ES-I3 (cell line): ENCODE results near the gene UPK2.

Experiments used
- H3K36me3 ChIP-seq: 2 replicates; pipeline ENCODE4 v1.6.1; 2013; ENCODE audit warnings: mild to moderate bottlenecking, low read length, control low read depth, moderate library complexity; ENCODE audit not compliant: insufficient read depth
- H3K4me1 ChIP-seq: 2 replicates; pipeline ENCODE4 v1.6.1; 2013; ENCODE audit warnings: mild to moderate bottlenecking, control low read depth, low read length; ENCODE audit not compliant: insufficient read depth
- H3K9ac ChIP-seq: 2 replicates; pipeline ENCODE4 v1.6.1; 2013; ENCODE audit warnings: low read depth, mild to moderate bottlenecking, low read length, moderate library complexity
- H3K9me3 ChIP-seq: 2 replicates; pipeline ENCODE4 v1.6.1; 2013; ENCODE audit warnings: mild to moderate bottlenecking, low read length, moderate library complexity; ENCODE audit not compliant: control insufficient read depth, insufficient read depth

The UPK2 gene

DNA sequence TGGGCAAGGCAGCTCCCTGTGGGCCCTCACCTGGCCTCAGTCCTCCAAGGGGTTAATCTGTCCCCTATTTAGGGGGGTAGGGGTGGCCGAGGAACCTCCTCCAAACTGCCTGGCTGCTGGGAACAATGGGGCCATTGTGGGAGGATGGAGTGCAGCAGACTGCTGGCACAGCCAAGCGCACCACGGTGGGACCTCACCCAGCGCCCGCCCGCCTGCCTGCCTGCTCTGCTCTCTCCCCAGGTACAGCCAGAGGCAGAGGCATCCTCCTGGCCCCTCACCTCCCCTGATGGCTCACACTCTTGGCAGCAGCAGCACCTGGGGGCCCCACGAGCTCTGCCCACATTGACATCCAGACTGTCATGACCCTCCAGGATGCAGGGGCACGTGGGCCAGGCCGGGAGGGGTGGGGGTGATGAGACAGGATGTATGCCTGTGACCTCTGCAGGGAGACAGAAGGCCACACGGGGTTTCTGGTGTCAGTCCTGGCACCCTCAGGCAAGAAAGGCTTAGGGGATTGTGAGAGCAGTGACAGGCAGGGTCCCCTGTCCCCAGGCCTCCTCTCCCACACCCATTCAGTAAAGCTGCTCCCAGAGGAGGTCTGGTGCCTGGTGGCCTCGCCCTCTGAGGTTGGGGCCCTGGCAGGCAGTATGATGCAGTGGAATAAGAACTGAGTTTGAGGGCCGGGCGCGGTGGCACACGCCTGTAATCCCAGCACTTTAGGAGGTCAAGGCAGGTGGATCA lies 41.8 kb upstream of the UPK2 start:
- H3K36me3 ChIP-seq: no peaks in the 10 kb centered on the region
- no peak overlapping the region for H3K9ac ChIP-seq
- no peaks in the 10 kb centered on the region for H3K9me3 ChIP-seq
- H3K4me1 ChIP-seq: peaks cover 38% of the 10 kb centered on the region

DNA sequence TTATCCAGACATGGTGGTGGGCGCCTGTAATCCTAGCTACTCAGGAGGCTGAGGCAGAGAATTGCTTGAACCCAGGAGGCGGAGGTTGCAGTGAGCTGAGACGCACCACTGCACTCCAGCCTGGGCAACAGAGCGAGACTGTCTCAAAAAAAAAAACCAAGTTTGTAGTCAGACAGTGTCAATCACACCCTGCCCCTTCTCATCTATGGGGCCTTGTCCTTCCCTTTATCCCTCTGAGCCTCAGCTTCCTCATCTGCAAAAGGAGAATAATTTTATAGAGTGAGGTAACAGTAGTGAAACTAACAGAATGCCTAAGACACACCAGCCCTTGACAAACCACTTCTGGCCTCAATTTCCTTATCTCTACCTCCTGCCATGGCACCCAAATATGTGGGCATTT lies 41.1 kb upstream of the UPK2 start:
- Histone ChIP-seq H3K9me3 (no peaks in the 10 kb centered on the region), H3K9ac (no peak overlapping the region), H3K4me1 (peaks cover 40% of the 10 kb centered on the region), H3K36me3 (no peaks in the 10 kb centered on the region)

DNA sequence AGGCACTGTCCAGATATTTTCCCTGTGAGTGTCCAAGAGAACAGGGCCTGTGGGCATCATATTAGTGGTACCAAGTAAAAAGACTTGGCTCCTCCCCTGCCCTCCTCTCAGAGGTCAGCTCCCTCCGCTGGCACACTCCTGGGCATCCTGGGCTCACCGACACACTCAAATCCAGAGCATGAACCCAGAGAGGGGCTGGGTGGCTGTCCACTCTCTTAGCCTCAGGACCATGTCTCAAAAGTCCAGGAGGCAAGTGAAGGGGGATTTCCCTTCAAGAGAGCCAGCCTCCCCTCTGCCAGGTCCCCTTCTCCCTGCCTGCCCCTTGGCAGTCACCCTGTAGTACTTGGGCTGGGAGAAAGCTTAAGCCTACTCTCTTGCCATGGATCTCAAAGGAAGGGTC lies 40.7 kb upstream of the UPK2 start:
- Histone ChIP-seq H3K9me3 (no peaks in the 10 kb centered on the region), H3K4me1 (peaks cover 44% of the 10 kb centered on the region), H3K36me3 (no peaks in the 10 kb centered on the region), H3K9ac (no peak overlapping the region)

DNA sequence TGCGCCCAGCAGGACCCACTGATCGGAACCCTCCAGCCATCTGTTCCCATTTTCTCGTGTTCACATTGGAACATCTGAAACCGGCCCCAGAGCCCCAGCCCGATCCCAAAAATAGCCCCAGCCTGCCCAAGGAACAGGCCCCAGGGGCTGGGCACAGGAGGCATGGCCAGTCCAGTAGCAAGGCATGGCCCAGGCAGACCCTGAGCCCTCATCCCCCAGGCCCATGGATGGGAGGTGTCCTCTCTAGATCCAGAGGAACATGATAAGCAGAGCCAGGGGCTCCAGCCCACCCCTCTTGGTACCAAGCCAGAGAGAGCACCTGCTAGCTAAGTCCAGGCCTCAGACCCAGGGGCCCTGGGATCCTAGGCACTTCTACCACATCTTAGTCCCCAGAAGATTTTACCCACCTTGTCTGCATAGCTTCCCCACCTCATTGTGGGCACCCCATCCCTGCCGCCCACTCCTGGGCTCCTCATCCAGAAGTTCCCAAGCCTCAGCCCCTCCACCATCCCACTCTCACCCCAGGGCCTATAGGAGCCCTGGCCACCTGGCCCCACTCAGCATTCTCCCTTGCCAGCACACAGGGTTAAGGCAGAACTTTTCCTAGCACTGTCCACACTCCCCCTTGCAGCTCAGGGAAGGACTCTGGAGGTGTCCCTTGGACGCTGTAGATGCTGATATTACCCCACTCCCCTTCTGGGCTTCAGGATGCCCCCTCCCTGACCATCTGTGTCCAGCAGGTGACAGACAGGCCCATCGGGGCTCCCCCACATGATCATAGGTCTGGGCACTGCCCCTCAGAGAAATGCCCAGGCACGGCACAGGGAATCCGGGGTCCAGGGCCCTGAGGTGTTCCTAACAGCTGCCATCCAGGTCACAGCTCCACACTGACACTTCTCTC lies 39.9 kb upstream of the UPK2 start:
- H3K4me1 ChIP-seq: peaks cover 50% of the 10 kb centered on the region
- no peak overlapping the region for H3K9ac ChIP-seq
- H3K36me3 ChIP-seq: no peaks in the 10 kb centered on the region
- no peaks in the 10 kb centered on the region for H3K9me3 ChIP-seq

DNA sequence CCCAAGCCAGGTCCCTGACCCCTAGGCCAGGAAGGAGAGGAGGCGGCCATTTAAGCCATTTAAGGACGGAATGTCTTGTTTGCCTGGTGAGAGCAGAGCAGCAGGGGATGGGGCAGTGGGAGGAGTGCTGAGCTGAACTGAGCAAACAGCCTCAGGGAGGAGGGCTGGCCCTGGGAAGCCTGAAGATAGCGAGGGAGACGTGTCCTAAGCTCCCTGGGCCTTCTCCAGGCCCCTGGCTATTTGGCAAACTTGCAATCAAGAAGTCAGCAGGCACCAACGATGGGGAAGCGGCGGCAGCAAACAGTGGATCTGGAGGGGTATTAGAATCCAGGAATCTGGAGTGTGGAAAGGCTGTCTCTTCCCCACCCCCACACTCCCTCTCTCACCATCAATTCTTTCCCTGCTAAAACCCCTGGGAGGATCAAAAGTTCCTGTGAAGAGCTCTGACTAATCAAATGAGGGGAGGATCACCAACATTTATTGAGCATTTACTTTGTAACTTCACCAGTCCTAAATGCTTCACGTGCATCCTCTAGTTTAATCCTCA lies 39.2 kb upstream of the UPK2 start:
- Histone ChIP-seq H3K9ac (no peak overlapping the region; the same call in 1 of the 2 replicates), H3K4me1 (peaks cover 52% of the 10 kb centered on the region), H3K36me3 (no peaks in the 10 kb centered on the region), H3K9me3 (no peaks in the 10 kb centered on the region)

DNA sequence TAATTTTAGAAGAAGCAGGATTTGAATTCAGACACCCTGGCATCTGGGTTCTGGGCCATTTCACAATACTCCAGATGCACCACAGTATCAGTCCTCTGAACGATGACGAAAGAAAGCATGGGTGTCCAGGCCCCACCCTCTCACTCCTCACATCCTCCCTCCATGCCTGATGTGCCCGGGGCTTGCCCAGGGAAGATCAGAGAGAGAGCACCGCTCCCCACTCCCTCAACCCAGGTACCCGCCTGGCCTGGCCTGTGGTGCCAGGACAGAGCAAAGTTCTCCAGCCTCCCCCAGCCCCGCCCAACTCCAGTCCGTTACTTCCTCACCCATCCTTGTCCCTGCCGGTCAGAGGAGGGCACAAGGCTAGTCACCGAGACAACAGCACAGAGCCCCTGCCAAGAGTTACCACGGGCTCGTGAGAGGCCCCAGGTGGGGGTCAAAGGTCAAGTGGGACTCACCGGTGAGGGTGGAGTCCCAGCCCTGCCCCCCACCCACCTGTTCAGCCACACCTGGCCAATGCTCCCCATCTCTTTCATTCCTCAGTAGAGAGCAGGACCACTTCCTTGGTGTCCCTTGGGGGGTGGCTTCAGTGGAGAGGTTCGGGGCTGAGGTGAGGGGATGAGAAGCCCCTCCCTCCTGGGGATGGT lies 38.5 kb upstream of the UPK2 start:
- peaks cover 57% of the 10 kb centered on the region for H3K4me1 ChIP-seq
- no peaks in the 10 kb centered on the region for H3K9me3 ChIP-seq
- H3K36me3 ChIP-seq: no peaks in the 10 kb centered on the region
- H3K9ac ChIP-seq: peak overlapping the region; percentile 41; the same call in 1 of the 2 replicates

DNA sequence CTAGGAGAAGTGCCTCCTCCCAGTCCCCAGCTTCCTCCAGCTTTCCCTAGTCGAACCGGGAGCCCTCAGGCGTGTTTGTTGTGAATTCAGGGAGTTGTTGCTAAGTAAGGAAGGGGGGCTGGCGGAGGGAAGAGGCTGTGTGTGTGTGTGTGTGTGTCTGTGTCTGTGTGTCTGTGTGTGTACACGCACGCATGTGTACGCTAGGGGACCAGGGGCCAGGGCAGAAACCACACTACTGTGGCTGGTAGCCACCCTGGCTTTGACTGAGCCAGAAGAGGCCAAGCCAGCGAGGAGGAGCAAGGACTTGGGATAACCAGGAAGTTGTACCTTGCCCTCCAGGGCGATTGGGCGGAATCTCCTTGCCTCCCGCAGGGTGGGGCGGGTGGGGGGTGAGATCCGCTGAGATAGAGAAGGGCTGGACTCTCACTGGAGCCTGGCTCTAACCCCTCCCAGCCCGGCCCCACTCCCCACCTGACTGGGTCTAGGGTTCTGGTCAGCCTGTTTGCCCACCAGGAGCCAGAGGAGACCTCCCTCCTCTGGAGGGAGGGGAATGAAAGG lies 37.9 kb upstream of the UPK2 start:
- peak overlapping the region; percentile 41 for H3K9ac ChIP-seq
- no peaks in the 10 kb centered on the region for H3K9me3 ChIP-seq
- peaks cover 58% of the 10 kb centered on the region for H3K4me1 ChIP-seq
- H3K36me3 ChIP-seq: no peaks in the 10 kb centered on the region

DNA sequence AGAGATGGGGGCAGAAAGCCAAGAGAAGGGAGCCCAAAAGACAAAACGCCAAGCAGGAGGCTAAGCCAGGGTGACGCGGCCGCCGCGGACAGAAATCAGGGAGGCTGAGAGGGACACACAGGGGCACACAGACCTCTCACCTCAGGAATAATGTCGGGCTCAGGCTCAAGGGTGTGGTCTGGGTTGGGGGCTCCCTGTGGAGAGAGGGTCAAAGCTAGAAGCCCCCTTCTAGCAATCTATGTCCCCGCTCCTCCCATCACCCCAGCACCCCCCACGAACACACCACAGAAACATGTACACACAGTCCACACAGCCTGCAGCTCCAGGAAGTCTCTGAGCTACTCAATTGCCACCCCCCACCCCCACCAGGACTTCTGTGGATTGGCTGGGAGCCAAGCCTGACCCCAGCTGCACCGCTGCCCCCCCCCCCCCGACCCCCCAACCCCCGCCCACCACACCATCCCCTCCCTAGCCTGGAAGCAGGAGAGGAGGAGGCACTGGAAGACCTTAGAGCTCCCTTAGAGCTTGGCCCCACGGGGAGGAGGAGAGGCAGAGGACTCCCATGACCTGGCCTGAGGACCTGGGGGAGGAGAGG lies 37.3 kb upstream of the UPK2 start:
- H3K4me1 ChIP-seq: peaks cover 58% of the 10 kb centered on the region
- H3K36me3 ChIP-seq: no peaks in the 10 kb centered on the region
- peak overlapping the region; percentile 41 for H3K9ac ChIP-seq
- H3K9me3 ChIP-seq: no peaks in the 10 kb centered on the region

DNA sequence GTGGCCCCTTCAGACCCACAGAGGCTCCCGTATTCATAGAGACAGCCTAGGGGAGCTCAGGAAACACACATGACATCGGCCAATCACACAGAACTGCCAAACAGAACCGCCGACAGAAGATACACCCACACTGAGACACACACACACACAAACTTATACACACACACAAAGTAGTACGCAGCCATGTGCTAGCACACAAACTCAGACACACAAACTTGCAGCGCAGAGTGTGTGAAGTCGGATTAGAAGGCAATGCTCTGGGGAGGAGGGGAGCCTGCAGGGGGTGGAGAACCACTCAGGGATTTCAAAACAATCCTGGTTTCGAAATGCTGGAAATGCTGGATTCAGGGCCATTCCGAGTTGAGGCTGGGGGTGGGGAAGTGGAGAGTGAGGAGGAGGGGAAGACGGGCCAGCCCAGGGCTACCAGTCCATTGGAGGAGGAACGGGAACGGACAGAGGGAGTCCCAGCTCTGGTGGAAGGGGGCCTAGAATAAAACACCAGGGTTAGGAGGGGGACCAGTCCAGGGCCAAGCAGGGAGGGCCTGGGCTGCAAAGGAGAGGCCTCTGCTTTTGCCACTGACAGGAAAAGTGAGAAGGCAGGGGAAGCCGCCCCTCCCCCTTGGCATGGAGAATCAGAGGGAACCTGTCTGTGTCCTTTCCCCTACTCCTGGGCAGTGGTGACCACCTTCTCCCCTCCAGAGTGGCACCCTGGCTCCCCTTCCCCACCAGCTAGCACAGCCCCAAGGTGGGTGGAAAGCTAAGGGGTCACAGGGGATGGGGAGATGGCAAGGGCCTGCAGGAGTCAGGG lies 34.8 kb upstream of the UPK2 start:
- peaks cover 39% of the 10 kb centered on the region for H3K4me1 ChIP-seq
- H3K36me3 ChIP-seq: no peaks in the 10 kb centered on the region
- no peaks in the 10 kb centered on the region for H3K9me3 ChIP-seq
- peak overlapping the region; percentile 36 for H3K9ac ChIP-seq

DNA sequence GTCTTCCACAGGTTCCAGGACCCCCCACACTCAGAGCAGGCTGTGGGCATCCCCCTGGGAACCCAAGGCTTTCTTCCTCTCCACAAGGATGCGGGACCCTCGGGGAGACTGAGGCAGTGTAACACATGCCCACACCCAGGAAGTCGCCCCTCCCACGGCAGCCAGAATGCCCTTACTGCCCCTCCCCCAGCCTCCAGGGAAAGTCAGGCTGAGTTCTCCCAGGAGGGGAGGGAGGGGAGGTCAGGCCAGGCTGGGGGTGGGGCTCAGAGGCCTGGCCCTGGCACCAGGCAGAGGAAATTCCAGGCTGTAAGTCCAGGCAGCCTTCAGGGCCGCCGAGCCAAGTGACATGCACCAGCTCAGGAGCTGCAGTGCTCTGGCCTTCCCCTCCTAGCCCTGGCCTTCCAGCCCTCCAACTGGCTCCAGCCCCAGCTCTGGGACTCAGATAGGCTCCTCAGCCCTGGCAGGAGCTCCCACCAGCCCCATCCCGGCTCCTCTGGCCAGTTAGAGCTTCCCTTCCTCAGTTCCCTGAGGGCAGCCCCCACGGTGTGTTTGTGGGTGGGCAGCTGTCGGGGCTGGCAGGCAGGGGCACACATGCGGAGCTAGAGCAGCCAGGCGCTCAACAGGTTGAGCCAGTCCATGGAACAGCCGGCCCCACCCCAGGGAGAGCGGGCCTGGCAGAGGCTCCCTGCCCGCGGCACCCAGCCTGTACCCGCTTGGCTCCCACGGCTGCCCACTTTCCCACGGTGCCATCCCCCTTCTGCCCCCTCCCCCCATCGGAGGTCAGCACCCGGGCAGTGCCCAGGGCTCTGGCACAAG lies 34.0 kb upstream of the UPK2 start:
- Histone ChIP-seq H3K4me1 (peaks cover 31% of the 10 kb centered on the region), H3K9ac (peak overlapping the region; percentile 36; the same call in 1 of the 2 replicates)

DNA sequence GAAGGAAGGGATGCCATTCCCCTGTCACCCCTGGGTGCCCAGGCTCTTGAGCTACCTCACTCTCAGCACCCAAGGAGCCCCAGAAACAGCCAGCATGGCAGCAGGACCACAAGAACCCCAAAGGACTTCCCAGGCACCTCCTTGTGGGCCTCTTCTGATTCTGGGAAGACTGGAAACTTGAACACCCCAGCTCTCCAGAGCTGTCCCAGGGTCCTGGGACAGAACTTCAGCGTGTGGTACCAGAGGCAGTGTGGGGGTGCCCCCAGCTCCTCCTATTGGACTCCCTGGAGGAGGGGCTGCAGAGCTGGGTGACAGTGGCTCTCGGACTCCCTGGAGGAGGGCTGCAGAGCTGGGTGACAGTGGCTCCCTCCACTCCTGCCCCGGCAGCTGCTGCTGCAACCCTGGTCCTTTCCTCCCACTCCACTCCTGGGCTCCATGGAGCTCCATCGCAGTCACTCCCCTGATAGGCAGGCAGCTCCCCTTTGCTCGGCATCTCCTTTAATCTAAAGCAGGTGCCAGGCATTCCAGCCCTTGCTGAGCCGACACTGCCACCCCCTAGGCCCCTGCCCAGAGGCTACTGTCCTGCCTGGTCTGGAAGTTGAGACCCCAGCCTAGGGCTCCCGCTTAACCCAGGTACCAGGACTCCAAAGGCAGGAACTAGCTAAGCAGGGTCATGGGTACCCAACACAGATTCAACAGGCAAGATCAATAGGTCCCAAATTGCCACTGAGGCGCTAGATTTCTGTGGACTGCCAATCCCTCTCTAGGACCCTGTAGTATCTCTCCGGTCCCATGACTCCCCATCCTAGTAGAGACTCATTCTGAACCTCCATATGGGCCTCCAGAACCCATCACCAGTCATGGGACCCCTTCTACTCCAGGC lies 33.1 kb upstream of the UPK2 start:
- Histone ChIP-seq H3K9ac (peak overlapping the region; percentile 81; the same call in 1 of the 2 replicates), H3K36me3 (no peaks in the 10 kb centered on the region), H3K4me1 (peaks cover 30% of the 10 kb centered on the region), H3K9me3 (no peaks in the 10 kb centered on the region)

More for the DNA sequence above, 34.0 kb upstream of the UPK2 start:
- H3K9me3 ChIP-seq: no peaks in the 10 kb centered on the region
- H3K36me3 ChIP-seq: no peaks in the 10 kb centered on the region
